HG02970 (cell line): ENCODE results near the gene SIX1.

Experiments
- ATAC-seq: cut with Tn5 transposase; IDR thresholded peaks from one replicate; pipeline ENCODE4 v1.9.1; 2021; ENCODE audit warnings: mild to moderate bottlenecking, moderate library complexity, moderate number of reproducible peaks; ENCODE audit not compliant: unreplicated experiment, low FRiP score

The SIX1 gene

DNA sequence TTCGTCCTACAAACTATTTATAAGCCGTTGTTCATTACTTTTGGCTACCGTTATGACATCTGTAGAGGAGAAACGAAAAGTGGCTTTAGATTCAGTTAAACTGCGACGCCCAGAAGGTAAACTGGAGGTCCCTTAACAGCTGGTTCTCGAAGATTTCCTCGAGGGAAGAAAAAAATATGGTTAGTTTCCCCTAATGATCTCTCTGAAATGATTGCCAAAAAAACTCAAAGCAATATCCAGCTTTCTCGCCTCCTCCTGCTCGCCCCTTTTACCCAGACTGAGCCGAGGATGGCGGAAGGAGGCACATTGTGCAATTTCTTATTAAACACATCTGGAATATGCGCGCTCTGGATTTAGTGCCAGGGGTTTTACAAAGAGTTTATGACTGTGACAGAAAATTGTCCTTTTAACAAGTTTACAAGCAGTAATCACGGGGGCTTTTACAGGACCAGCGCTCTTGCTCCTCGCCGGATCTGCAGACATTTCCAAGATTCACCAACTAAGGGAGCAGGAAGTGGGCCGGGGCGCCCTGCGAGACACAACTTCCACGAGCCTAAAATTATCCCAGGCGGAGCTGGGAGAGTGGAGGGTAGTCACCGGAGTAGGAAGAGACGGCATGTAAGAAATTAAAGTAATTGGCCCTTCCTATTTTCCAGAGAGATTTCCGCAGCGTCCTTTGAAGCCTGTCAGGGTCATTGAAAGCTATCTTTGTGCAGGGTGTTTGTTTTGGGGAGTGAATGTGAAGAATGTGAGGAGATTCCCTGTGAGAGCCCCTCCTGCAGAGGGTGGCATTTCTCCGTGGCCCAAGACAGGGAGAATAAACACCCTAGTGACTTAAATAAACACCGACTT is 5.6 kb downstream of the SIX1 start:
- no peak for ATAC-seq

DNA sequence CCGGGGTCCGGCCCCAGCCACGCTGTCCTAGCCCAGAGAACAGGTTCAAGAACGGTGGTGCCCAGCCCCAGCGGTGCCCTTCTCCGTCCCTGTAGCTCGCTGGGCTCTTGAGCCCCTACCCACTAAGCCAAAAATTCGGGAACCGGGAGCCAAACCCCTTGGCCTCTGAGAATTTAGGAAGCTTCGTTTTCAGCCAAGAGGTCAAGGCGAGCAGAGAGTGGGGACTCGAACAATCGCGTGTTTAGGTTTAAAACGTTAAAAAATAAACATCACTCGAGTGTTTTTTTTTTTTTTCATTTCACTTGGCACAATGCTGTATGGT is 6.2 kb downstream of the SIX1 start:
- ATAC-seq, result no peak

DNA sequence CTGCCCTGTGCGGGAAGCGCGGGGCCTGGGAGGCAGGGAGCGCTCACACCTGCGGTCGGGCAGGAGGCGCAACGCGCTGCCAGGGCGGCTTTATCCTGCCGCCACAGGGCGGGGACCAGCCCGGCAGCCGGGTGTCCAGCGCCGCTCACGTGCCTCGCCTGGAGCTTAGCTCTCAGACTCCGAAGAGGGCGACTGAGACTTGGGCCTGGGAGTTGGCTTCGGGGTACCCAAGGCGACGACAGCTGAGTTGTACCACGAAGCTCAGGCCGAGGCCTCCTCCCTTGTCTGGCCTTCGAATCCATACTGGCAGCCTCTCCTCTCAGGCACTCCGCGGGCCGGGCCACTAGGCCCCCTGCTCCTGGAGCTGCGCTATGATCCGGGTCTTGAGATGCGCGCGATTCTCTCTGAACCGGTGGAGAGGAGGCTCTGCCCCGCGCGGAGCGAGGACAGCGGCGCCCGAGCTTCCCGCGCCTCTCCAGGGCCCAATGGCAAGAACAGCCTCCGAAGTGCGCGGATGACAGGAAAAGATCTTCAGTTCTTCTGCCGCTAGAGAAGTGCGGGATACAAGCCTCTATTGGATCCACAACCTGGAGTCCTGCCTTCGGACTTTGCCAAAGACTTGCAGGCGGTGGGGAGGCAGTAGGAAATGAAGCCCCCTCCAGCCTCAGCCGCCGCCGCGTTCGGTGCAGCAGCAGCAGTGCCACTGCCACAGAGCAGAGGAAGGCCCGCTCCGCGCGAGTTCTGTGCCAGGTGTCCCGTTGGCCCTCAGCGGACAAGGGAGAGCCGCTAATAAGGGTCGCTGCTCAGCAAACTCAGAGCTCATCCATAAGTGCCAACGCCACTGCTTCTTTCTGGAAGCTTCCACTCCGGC is 6.8 kb downstream of the SIX1 start:
- ATAC-seq, result no peak

GRCh38 chr14:60641742-60642269 is 7.5 kb downstream of the SIX1 start:
- ATAC-seq, result no peak

- no peak for ATAC-seq
Measured at GRCh38 chr14:60640859-60641741, 8.2 kb downstream of the SIX1 start.

DNA sequence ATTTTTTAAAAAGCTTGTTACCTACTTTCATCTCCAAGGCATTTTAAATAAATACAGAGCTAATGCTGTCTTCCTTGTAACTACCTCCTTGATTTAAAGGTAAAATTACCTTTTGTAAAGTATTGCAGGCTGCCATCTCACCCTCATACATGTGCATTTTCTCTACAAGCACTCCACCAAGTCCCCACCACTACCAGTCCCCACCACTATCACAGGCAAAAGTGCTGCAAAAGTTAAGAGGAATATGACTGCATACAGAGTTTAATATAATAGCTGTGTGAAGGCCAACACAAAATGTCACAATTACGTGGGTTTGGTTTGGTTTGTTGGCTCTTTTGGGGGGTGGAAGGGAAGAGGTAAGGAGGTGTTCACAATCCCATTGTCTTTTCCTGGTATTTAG is 9.6 kb downstream of the SIX1 start:
- no peak for ATAC-seq

DNA sequence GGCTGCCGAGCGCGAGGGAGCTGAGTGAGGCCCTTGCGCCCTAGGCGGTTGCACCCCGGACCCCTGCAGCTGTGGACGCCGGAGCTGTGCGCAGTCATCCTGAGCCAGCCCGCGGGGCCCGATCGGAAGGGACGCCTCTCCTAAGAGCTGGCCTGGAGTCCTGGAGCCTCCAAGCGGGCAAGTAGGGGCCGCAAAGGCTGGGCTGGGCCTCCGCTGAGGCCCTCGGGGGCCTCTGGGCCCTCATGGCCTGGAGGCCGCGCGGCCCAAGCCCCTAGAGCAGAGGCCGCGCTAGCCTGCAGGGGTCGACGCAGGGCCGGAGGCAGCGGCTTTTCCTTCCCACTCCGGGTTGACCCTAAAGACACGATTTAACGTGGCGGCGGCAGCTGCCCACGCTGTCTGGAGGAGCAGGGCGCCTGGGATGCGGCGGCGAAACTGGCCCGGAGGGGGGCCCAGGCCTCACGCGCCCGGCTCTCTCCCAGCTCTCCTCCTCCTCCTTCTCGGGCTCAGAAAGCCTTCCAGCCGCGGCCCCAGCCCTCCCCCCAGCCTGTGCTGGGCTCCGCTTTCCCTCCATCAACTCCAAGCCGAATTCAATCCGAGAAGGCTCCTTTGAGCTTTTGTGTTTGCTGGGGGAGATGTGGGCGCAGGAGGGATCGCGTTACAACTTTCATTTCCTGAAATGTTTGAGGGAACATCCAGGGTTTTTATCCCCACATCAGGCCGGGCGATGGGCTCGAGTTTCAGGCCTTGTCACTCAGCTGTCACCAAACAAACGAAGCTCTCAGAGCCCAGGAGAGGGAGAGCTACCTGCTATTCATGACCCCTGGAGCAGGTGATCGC is 11.6 kb downstream of the SIX1 start:
- no peak for ATAC-seq

GRCh38 chr14:60636879-60637478 is 12.3 kb downstream of the SIX1 start:
- ATAC-seq, result no peak

DNA sequence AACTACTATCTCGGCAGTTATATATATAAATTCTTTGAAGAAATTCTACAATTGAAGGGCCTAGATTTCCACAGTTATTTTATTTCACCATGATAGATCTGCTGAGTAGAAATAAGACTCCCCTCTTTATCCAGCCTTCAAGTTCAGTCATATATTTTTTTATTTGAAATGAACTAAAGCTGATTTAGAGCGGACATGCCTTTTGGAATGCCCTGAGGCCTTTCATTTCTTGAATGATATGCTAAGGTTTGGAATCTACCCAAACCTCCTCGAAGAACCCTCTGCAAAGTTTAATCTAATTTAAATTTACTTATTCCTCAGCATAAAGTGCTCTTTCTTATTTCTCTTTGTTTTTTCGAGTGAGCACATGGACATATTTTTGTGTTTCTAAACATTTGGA is 15.1 kb downstream of the SIX1 start:
- ATAC-seq, result no peak

GRCh38 chr14:60632777-60633176 is 16.5 kb downstream of the SIX1 start:
- no peak for ATAC-seq

GRCh38 chr14:60632257-60632656 is 17.0 kb downstream of the SIX1 start:
- ATAC-seq, result no peak

DNA sequence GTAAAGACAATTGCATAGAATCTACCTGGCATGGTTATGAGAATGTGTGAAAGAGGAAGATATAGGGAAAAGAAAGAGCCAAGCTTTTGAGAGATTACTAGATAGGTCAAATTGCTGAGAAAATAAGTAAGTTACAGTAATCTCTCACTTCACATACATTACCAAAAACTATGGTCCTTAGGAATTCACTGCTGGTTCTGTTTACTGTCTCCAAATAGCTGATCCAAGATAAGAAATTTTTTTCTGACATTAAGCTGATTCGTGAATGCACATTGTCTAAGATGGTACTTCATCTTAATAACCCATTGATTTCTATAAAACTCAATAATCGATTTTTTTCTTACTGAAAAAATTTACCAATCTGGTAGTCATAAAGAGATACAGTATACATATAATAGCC is 17.4 kb downstream of the SIX1 start:
- no peak for ATAC-seq

- ATAC-seq, result no peak
Measured at GRCh38 chr14:60630129-60630528, 19.1 kb downstream of the SIX1 start.

DNA sequence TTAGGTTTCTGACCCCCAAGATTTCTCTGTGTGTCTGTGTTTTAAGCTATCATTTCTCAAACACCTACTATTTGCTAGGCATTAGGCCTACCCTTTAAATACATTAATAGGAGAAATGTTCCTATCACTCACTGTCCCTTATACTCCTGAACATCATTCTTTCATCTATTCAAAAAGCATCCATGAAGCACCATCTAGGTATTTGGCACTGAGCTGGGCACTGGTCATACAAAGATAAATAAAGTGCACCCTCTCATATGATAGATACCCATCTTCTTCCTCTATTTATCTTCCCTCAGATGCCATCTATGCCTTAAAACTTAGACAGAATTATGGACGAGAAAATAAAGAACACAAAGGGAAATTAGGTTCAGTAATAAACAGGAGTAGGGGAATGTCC is 20.4 kb downstream of the SIX1 start:
- ATAC-seq, result no peak

- no peak for ATAC-seq
Measured at GRCh38 chr14:60622917-60623257, 26.4 kb downstream of the SIX1 start.

DNA sequence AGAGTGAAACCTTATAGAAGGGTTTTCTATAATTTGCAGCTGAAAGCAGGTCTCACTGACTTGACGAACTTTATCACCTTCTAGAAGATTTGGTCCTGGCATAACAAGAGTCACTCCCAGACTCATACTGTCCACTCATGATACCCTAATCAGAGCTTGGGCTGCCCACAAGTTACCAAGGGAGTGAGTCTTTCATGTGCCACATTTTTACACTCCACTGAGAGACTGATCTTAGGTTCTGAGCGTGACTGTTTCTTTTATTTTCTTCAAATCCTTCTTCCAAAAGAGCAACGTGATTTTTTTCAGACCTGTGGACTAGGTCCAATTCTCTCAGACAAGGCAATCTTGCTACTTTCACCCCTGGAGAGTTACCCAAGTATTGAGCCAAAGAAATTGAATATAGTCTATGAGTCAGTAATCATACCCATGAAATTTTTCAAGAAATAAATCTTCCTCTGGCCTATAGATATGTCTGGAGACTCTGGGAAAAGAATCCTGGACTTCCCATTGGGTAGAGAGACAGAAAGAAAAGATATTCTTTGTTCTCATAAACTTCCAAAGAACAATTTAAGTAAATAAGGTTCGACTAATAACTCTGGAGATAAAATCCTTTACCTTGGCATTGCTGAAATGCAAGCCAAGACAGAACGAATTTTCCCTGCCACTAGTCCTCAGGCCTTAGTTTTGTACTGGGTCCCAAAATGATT is 26.9 kb downstream of the SIX1 start:
- no peak for ATAC-seq

DNA sequence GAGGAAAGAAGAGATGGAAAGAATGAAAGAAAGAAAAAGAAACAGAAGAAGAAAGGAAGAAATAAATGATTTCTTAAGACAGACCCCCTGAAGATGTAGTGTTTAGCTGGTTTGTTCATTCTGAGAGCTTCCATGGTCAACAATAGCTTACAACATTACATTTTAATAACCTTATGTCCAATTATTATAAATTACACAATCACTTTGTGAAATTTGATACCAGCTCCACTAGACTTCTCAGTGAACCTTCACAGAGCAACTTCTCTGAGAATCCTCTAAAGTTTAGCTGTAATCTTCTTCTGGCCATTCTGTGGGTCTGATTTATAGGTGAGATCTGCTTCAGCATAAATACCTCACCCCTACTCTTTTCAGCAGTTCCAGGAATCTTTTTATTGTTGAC is 27.9 kb downstream of the SIX1 start:
- no peak for ATAC-seq

- no peak for ATAC-seq
Measured at GRCh38 chr14:60618241-60618640, 31.0 kb downstream of the SIX1 start.

DNA sequence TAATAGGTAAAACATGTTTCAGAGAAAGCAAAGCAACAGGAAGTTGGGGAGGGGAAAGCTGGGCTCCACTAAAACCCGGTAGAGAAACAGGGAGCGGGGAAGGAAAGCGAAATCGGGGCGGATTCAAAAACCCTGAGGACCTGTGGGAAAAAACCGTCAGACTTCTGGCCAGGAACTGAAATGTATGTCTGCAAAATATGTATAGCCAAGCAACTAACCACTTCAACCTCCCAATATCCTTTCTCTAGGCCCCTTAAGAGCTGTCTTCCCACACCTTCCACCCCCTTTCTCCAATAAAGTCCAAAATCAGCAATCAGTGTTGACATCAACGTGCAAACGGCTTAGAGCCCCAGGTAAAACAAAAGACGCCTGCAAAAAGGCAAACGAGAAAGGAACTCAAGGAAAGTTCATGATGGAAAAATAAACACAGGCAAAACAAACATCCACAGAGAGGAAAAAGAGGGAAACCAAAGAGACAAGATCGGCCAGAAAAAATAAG is 32.8 kb downstream of the SIX1 start:
- ATAC-seq, result no peak
